ENCODE measurements around the gene PDE3B.
"Not testable (repeated sequence)": the region's sequence is repeated elsewhere in the genome, so short reads cannot be mapped to it uniquely, and the experiment has no call there.

PDE3B gene

DNA sequence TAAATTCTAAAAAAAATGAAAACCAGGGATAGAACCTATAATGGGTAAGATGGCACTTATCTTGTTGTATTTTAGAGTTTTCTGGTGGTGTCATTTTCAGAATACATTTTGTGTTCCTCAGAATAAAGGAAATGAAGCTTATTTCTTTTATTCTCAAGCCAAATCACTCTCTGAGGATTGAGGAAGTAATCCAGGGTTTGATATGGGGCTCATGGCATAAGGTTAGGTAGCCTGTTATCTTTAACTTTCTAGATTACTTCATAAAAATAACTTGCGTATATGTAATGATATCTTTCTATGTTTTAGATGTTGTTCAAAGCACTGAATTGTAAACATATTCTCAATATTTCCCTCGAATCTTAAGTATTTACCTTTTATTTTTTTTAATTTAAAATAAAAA lies 33.5 kb downstream of the PDE3B start:
- no peak for DNase-seq (ENCODE audit: low read depth)

DNA sequence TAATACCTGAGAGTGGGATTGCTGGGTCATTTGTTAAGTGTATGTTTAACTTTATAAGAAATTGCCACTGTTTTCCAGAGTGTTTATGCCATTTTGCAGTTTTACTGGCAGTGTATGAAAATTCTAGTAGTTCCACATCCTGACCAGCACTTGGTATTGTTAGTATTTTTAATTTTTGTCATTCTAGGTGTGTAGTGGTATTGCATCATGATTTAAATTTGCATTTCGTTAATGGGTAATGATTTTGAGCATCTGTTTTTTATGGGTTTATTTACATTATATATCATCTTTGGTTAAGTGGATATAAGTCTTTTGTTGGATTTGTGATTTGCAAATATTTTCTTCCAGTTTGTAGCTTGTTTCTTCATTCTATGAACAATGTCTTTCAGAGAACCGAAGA lies 34.7 kb downstream of the PDE3B start:
- no peak for DNase-seq (ENCODE audit: low read depth)

DNA sequence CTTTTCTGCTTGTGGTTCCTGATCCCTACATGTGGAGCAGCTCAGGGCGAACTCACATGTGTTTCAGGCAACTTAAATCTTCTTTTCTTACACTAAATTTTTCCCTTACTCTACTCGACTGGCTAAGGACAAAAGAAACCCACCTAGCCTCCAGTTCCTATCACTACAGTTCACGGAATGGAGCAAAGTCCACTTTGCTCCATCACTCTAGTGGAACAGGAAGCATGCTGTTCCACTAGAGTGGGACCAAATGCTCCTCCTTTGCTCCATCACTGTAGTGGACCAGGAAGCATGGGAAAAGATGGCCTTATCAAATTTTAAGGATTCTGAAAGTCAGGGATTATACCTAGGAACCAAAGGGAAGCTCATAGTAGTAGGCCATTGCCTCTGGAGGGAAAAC lies 36.1 kb downstream of the PDE3B start:
- DNase-seq (ENCODE audit: low read depth): no peak

DNA sequence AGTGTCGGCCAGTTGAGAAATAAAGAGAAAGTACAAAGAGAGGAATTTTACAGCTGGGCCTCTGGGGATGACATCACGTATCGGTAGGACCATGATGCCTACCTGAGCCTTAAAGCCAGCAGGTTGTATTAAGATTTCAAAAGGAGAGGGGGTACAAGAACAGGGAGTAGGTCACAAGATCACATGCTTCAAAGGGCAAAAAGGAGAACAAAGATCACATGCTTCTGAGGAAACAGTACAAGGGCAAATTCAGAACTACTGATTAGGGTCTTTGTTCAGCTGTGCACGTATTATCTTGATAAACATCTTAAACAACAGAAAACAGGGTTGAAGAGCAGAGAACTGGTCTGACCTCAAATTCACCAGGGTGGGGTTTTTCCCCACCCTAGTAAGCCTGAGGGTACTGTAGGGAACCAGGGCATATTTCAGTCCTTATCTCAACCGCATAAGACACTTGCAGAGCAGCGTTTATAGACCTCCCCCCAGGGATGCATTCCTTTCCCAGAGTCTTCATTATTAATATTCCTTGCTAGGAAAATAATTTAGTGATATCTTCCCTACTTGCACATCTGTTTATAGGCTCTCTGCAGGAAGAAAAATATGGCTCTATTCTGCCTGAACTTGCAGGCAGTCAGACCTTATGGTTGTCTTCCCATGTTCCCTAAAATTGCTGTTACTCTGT lies 40.8 kb downstream of the PDE3B start:
- DNase-seq (ENCODE audit: low read depth): not testable (repeated sequence)

DNA sequence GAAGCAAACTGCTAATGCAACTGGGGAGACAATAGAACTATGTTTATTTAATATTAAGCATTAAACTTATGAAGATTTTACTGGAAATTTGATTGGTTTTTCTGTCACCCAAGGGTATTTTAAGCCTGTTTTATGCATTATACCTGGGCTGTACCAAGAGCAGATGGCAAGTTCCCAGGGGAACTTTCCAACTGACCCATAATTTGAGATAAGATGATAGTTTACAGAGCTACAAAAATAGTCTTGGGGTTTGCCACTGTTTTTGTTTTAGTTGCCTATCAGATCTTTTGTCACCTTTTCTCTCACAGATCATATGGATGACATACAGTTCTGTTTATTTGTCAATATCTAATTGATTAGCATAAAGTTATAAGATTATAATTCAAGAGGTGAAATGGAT lies 43.9 kb downstream of the PDE3B start:
- DNase-seq (ENCODE audit: low read depth): no peak

DNA sequence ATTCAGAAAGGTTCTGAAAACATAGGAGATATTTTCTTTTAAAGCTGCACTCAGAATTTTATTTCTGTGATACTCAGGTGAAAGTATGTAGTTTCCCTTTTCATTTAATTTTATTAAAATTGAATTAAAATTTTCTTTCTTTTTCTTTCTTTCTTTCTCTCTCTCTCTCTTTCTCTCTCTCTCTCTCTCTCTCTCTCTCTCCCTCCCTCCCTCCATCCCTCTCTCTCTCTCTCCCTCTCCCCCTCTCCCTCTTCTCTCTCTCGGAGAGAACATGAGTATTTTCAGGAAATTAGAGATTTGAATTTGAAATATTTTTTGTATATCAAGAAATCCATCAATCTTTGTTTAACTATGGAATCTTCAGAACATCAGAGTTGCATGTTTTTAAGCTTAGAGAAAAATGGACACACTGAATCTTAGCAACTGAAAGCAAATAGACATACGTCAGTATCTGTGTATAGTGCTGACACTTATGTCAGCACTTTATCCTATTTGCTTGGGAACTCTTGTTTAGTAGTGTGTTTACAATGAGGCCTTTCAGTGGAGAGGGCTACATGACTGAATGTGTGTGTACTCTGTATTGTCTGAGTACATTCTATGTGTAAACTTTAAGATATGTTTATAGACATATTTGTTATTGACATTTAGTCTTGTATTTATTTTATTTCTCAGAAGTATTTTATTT lies 44.5 kb downstream of the PDE3B start:
- DNase-seq (ENCODE audit: low read depth): no peak

DNA sequence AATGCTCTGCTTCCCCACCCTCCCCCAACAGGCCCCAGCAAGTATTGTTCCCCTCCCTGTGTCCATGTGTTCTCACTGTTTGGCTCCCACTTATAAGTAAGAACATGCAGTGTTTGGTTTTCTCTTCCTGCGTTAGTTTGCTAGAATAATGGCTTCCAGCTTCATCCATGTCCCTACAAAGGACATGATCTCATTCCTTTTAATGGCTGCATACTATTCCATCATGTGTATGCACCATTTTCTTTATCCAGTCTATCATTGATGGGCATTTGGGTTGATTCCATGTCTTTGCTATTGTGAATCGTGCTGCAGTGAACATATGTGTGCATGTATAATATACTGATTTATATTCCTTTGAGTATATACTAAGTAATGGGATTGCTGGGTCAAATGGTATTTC lies 52.1 kb downstream of the PDE3B start:
- DNase-seq (ENCODE audit: low read depth): not testable (repeated sequence)

DNA sequence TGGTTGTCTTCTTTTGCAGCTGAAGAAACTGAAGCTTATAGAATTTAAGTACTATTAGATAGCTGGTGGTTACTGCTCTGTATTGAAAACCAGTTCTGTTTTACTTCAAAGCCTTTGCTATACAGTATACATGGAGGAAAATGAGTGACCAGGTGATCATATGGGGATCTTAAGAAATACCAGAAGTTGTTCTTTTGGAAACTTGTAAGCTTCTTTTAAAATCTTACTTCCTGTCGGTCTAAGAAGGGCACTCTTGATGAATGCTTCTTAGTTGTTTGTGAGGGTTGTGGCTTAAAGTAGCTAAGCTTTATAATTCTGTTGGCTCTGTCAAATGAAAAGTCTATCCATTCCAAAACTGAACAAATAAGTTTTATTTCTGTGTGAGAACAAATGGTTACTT lies 55.2 kb downstream of the PDE3B start:
- no peak for DNase-seq (ENCODE audit: low read depth)

DNA sequence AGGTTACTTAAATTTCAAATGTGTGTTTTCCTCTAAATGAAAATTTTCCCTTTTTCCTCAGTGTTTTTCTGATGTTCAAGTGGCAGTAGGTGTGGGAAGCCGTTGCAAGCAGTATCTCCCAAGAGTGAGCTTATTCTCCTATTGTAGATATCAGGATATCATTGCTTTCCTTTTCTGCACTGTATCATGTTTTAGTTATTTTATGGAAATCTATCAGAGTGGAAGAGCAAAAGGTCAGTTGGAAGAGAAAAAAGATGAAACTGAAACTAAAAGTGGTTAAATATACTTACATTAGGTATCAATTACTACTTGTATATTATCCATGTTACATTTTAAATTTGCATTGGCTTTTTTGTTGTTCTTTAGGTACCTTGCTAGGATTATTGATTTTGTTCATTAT lies 57.0 kb downstream of the PDE3B start:
- DNase-seq (ENCODE audit: low read depth): no peak

DNA sequence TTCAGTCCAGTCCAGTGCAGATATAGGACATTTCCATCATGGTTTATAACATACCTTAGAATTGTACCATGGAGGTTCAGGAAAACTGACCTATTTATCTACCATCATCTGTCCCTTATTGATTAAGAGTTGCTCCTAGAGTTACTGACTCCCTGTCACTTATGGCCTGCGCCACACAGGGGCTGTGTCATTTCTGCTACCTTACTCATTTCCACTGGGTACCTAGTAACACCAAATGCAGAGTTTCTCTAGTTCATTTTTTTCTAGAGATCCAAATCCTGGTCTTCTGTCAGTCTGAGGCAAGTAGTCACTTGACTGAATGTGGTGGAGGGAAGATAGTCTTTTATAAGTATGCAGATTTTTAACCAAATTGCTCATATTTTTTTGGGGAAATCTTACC lies 59.2 kb downstream of the PDE3B start:
- no peak for DNase-seq (ENCODE audit: low read depth)

DNA sequence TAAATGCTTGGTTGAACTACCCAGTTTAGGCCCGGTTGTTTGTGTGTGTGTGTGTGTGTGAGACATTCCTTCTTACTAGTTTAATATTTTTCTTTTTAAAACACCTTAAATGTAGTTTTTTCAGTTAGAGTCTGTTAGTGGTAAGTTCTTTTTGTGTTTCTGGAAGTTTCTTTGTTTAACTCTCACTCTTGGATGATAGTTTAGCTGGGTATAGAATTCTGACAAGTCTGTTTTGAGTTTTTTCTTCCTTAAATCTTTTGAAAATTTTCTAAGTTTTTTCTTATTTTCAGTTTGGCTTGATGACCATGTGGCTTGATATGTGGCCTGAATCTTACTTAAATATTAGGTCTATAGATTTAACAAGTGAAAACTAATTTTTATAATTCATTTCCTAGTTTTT lies 60.1 kb downstream of the PDE3B start:
- no peak for DNase-seq (ENCODE audit: low read depth)

DNA sequence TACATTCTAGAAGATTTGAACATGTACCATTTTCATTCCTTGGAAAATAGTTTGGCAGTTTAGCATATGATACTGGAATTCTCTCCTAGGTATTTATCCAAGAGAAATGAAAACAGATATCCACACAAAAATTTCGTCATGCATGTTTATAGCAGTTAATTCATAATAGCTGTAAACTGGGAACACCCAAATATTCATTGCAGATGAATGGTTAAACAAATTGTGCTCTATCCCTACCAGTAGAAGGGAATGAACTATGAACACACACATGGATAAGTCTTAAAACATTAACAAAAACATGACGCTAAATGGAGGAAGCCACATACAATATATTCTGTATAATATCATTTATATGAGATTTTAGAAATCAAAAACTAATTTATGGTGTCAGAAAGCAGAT lies 61.5 kb downstream of the PDE3B start:
- no peak for DNase-seq (ENCODE audit: low read depth)

DNA sequence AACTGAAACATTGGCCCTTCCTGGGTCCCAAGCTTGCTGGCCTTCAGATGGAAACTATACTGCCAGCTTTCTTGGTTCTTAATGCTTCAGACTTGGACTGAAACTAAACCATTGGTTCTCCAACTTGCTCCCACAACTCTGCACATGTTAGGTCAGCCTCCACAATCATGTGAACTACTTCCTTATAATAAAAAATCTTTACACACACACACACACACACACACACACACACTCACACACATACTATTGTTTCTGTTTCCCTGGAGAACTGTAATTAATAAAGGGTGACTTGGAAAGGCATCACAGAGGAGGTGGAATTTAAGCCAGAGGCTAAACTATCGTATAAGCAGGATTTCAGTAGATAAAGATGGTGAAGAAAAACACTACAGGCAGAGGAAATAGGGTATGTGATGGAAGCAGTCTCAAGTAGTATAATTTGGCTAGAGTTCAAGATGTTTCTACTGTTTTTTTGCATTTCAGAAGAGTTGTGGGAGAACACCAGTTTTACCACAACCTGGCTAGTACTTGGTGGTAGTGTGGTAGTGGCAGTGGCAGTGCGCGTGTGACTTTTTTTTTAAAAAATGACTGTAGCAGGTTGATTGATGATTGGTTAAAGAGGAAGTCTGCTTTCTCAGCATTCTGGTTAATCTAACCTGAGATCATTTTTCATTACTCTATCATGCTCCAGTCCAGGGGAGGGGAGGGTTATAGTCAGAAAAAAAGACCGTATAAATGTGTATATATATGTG lies 70.1 kb downstream of the PDE3B start:
- no peak for DNase-seq (ENCODE audit: low read depth)

DNA sequence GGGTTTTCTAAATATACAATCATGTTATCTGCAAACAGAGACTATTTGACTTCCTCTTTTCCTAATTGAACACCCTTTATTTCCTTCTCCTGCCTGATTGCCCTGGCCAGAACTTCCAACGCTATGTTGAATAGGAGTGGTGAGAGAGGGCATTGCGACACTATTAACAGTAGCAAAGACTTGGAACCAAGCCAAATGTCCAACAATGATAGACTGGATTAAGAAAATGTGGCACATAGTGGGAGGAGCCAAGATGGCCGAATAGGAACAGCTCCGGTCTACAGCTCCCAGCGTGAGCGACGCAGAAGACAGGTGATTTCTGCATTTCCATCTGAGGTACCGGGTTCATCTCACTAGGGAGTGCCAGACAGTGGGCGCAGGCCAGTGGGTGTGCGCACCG lies 72.1 kb downstream of the PDE3B start:
- DNase-seq (ENCODE audit: low read depth): not testable (repeated sequence)

DNA sequence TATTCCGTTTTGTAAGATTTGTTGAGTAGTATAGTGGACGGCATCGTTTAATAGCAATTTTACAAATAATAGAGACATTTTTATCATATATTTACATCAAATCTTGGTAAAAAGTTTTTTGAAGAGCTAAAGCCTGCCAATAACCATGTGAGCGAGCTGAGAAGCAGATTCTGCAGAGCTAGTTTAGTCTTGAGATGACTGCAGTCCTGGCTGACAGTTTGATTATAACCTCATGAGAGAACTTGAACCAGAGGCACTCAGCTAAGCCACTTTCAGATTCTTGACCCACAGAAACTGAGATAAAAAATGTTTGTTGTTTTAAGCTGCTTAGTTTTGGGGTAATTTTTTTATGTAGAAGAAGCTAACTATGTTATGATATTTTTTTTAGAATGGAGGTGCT lies 78.9 kb downstream of the PDE3B start:
- no peak for DNase-seq (ENCODE audit: low read depth)

DNA sequence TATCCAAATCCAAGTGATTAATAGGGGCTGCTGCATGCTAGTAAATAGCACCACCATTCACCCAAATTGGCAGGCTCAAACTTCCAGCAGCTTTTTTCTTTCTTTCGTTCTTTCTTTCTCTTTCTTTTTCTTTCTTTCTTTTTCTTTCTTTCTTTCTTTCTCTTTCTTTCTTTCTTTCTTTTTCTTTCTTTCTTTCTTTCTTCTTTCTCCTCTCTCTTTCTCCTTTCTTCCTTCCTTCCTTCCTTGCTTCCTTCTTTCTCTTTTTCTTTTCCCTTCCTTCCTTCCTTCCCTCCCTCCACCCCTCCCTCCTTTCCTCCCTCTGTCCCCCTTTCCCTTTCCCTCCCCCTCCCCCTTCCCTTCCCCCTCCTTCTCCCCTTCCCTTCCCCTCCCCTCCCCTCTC lies 81.5 kb downstream of the PDE3B start:
- DNase-seq (ENCODE audit: low read depth): no peak

DNA sequence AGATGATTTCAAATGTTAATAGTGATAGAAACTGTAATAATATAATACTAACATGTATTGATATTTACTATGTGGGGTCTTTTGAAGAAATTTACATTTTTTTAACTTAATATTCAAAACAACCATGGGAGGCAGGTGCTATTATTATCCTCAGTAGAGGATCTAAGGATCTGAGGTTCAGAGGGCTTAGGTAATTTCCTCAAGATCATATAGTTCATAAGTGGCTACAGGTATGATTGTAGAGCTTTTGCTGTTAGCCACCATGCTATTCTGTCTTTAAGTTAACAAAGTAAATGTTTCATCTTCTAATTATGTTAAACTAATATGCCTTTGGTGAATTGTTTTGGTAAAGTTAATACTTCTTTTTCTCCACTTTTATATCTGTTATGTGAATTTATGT lies 83.6 kb downstream of the PDE3B start:
- DNase-seq (ENCODE audit: low read depth): no peak

DNA sequence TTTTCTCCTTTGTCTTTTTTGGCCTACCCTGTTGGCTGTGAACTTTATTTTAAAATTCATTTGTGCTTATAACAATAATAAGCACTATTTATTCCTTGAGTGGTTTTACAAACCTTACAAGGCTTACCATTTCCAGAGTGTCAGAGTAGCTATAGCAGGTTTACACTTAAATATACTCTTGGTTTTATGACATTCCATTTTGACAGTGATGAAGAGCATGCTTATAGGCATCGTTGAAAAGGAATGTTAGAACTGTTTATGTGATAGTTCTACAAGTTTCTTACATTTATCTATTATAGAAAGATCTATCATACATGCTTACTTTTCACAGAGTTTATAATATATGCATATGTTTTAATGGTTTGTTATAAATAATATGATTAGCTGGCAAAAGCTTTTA lies 84.1 kb downstream of the PDE3B start:
- no peak for DNase-seq (ENCODE audit: low read depth)

DNA sequence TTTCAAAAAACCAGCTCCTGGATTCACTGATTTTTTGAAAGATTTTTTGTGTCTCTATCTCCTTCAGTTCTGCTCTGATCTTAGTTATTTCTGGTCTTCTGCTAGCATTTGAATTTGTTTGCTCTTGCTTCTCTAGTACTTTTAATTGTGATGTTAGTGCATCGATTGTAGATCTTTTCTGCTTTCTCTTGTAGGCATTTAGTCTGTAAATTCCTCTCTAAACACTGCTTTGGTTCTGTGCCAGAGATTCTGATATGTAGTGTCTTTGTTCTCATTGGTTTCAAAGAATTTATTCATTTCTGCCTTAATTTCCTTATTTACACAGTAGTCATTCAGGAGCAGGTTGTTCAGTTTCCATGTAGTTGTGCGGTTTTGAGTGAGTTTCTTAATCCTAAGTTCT lies 96.9 kb downstream of the PDE3B start:
- DNase-seq (ENCODE audit: low read depth): not testable (repeated sequence)

DNA sequence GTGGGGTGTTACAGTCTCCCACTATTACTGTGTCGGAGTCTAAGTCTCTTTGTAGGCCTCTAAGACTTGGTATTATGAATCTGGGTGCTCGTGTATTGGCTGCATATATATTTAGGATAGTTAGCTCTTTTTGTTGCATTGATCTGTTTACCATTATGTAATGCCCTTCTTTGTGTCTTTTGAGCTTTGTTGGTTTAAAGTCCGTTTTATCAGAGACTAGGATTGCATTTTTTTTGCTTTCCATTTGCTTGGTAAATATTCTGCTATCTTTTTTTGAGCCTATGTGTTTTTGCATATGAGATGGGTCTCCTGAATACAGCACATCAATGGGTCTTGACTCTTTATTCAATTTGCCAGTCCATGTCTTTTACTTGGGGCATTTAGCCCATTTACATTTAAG lies 97.6 kb downstream of the PDE3B start:
- DNase-seq (ENCODE audit: low read depth): no peak

DNA sequence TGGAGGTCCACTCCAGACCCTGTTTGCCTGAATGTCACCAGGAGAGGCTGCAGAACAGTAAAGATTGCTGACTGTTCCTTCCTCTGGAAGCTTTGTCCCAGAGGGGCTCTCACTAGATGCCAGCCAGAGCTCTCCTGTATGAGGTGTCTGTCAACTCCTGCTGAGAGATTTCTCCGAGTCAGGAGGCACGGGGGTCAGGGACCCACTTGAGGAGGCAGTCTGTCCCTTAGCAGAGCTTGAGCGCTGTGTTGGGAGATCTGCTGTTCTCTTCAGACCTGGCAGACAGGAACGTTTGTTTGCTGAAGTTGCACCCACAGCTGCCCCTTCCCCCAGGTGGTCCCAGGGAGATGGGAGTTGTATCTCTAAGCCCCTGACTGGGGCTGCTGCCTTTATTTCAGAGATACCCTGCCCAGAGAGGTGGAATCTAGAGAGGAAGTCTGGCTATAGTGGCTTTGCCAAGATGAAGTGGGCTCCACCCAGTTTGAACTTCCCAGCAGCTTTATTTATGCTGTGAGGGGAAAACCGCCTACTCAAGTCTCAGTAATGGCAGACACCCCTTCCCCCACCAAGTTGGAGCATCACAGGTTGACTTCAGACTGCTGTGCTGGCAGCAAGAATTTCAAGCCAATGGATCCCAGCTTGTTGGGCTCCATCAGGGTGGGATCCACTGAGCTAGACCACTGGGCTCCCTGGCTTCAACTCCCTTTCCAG lies 99.4 kb downstream of the PDE3B start:
- no peak for DNase-seq (ENCODE audit: low read depth)

DNA sequence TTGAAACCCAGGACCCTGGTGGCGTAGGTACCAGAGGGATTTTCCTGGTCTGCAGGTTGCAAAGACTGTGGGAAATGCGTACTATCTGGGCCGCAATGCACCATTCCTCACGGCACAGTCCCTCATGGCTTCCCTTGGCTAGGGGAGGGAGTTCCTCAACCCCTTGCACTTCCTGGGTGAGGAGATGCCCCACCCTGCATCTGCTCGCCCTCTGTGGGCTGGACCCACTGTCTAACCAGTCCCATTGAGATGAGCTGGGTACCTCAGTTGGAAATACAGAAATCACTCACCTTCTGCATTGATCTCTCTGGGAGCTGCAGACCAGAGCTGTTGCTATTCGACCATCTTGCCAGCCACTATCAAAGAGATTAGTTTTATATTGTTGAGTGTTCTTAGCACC lies 100.1 kb downstream of the PDE3B start:
- DNase-seq (ENCODE audit: low read depth): not testable (repeated sequence)

Measured in fibroblast of gingiva (primary cell).